EH (cell line): ENCODE data around the gene DCPS.
"Not testable (repeated sequence)": the region's sequence is repeated elsewhere in the genome, so short reads cannot be mapped to it uniquely, and the experiment has no call there.

Experiments
- DNase-seq: peaks from one replicate; pipeline ENCODE4 v3.0.0-alpha.2; 2015; ENCODE audit warnings: low read depth

Gene DCPS

GRCh38 chr11:126361400-126361799 is 57.5 kb downstream of the DCPS start:
- DNase-seq, result no peak

GRCh38 chr11:126362879-126363655 is 59.2 kb downstream of the DCPS start:
- no peak for DNase-seq

GRCh38 chr11:126363706-126364248 is 59.9 kb downstream of the DCPS start:
- no peak for DNase-seq

- DNase-seq, result not testable (repeated sequence)
Measured at GRCh38 chr11:126364735-126365134, 60.9 kb downstream of the DCPS start.

GRCh38 chr11:126365508-126365907 is 61.6 kb downstream of the DCPS start:
- DNase-seq, result not testable (repeated sequence)

- no peak for DNase-seq
Measured at GRCh38 chr11:126366064-126366822, 62.4 kb downstream of the DCPS start.

GRCh38 chr11:126366823-126367654 is 63.2 kb downstream of the DCPS start:
- not testable (repeated sequence) for DNase-seq

- DNase-seq, result not testable (repeated sequence)
Measured at GRCh38 chr11:126367806-126368205, 63.9 kb downstream of the DCPS start.

- DNase-seq, result not testable (repeated sequence)
Measured at GRCh38 chr11:126368336-126369119, 64.7 kb downstream of the DCPS start.

- no peak for DNase-seq
Measured at GRCh38 chr11:126370016-126370415, 66.2 kb downstream of the DCPS start.

GRCh38 chr11:126371595-126371994 is 67.7 kb downstream of the DCPS start:
- DNase-seq, result no peak

GRCh38 chr11:126373389-126374066 is 69.7 kb downstream of the DCPS start:
- DNase-seq, result peak; percentile 30

- DNase-seq, result not testable (repeated sequence)
Measured at GRCh38 chr11:126374562-126375300, 70.9 kb downstream of the DCPS start.

GRCh38 chr11:126375726-126376125 is 71.9 kb downstream of the DCPS start:
- peak; percentile 84 for DNase-seq

- DNase-seq, result no peak
Measured at GRCh38 chr11:126378763-126379162, 74.9 kb downstream of the DCPS start.

- no peak for DNase-seq
Measured at GRCh38 chr11:126380909-126381308, 77.0 kb downstream of the DCPS start.

- DNase-seq, result not testable (repeated sequence)
Measured at GRCh38 chr11:126381960-126382359, 78.1 kb downstream of the DCPS start.

- not testable (repeated sequence) for DNase-seq
Measured at GRCh38 chr11:126382641-126383040, 78.8 kb downstream of the DCPS start.

- no peak for DNase-seq
Measured at GRCh38 chr11:126383339-126384335, 79.8 kb downstream of the DCPS start.
